Body of pancreas (tissue), 4 donors: ENCODE measurements around the gene USH1G.

Source experiments
- POLR2A ChIP-seq, 3 donors: fragments of 450-650 bp; IDR thresholded peaks; one replicate each; pipeline ENCODE4 v1.6.1; 2016; ENCODE audit warnings: antibody characterized with exemption in 3 of 3, mild to moderate bottlenecking in 2 of 3
- TF ChIP-seq, protein P1 (sequence below), 7 experiments: fragments of 450-650 bp in 4 of 7; fragments of 200-600 bp in 3 of 7; sonication (generic) in 3 of 7; IDR thresholded peaks; one replicate each; pipeline ENCODE4 v1.5.1; 2016 to 2019; ENCODE audit warnings: antibody characterized with exemption in 7 of 7

DNA sequence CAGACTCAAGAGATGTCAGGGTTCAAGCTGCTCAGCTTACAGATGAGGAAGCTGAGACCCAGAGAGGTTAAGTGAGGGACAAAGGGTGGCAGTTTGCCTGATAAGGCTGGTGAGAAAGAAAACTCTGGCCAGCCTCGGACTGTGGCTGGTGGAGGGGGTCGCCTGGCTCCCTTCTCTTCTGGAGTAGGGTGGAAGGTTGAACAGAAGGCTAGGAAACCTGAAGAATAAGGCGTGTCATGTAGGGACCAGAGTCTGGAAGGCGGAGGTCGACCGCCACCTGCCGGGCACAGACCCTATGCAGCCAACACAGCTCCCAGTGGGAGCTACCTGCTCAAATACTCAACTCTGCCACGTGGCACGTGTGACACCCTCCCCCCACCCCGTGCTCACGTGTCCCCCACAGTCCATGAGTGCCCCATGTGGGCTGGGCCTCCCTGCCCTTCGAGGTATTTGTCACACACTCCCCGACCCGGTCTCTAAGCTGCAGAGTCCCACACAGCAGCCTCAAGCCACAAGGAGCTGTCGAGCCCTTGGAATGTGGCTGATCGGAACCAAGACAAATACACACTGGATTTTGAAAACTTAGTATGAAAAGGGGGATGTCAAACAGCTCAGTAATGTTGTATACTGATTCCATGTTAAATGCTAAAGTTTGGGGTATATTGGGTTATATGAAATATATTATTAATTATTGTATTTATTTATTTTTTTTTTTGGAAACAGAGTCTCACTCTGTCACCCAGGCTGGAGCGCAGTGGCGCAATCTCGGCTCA, 37.7 kb upstream of the USH1G start:
- TF ChIP-seq POLR2A (IDR thresholded peaks at IDR 0.05), result no peak
- TF ChIP-seq, protein P1, sequence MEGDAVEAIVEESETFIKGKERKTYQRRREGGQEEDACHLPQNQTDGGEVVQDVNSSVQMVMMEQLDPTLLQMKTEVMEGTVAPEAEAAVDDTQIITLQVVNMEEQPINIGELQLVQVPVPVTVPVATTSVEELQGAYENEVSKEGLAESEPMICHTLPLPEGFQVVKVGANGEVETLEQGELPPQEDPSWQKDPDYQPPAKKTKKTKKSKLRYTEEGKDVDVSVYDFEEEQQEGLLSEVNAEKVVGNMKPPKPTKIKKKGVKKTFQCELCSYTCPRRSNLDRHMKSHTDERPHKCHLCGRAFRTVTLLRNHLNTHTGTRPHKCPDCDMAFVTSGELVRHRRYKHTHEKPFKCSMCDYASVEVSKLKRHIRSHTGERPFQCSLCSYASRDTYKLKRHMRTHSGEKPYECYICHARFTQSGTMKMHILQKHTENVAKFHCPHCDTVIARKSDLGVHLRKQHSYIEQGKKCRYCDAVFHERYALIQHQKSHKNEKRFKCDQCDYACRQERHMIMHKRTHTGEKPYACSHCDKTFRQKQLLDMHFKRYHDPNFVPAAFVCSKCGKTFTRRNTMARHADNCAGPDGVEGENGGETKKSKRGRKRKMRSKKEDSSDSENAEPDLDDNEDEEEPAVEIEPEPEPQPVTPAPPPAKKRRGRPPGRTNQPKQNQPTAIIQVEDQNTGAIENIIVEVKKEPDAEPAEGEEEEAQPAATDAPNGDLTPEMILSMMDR (IDR thresholded peaks at IDR 0.05), result no peak
